Osteoblast (primary cell): ENCODE results near the gene CHKB. TPM values are rescaled to one million over a fixed set of nuclear protein-coding genes. Genes with fewer than 3 reads are reported as not detected.

Experiments used
- DNase-seq: peaks from one replicate; pipeline ENCODE4 v3.0.0; 2011; ENCODE audit warnings: low spot score, mixed read lengths; ENCODE audit not compliant: insufficient read length; ENCODE audit errors: missing footprints
- H2AFZ ChIP-seq: 2 replicates; pipeline ENCODE4 v1.6.0; 2011; ENCODE audit warnings: mild to moderate bottlenecking, low read length
- H3K27ac ChIP-seq: 2 replicates; pipeline ENCODE4 v1.5.1; 2011; ENCODE audit warnings: mild to moderate bottlenecking, low read depth, low read length, moderate library complexity
- H3K27me3 ChIP-seq: 2 replicates; pipeline ENCODE4 v1.6.0; 2012; ENCODE audit warnings: mild to moderate bottlenecking, control low read depth, inconsistent platforms, low read length, moderate library complexity; ENCODE audit not compliant: insufficient read depth
- H3K36me3 ChIP-seq: 2 replicates; pipeline ENCODE4 v1.5.1; 2011; ENCODE audit warnings: mild to moderate bottlenecking, low read length, control low read depth, moderate library complexity; ENCODE audit not compliant: insufficient read depth
- H3K4me1 ChIP-seq: 2 replicates; pipeline ENCODE4 v1.5.1; 2011; ENCODE audit warnings: mild to moderate bottlenecking, low read length, control low read depth, moderate library complexity; ENCODE audit not compliant: insufficient read depth
- H3K4me2 ChIP-seq: 2 replicates; pipeline ENCODE4 v1.6.0; 2011; ENCODE audit warnings: mild to moderate bottlenecking, low read length; ENCODE audit not compliant: insufficient read depth
- H3K4me3 ChIP-seq: fragments of 200-600 bp; sonication (generic); 3 replicates; pipeline ENCODE4 v1.5.1; 2012; ENCODE audit warnings: mild to moderate bottlenecking, low read length, inconsistent platforms; ENCODE audit not compliant: insufficient read depth
- H3K79me2 ChIP-seq: 2 replicates; pipeline ENCODE4 v1.6.0; 2012; ENCODE audit warnings: mild to moderate bottlenecking, low read length, control low read depth, inconsistent platforms; ENCODE audit not compliant: insufficient read depth
- H3K9me3 ChIP-seq: 2 replicates; pipeline ENCODE4 v1.5.1; 2011; ENCODE audit warnings: low read depth, low read length, control low read depth
- H4K20me1 ChIP-seq: 2 replicates; pipeline ENCODE4 v1.6.0; 2012; ENCODE audit warnings: mild to moderate bottlenecking, low read length, control low read depth; ENCODE audit not compliant: insufficient read depth
- CTCF ChIP-seq: IDR thresholded peaks from 2 replicates; pipeline ENCODE4 v1.5.1; 2011; ENCODE audit warnings: mild to moderate bottlenecking, low read depth, low read length, moderate library complexity; ENCODE audit errors: extremely low read depth
- total RNA-seq: library from RNA; depleted of rRNA; stranded (reverse); fragments of >200 nt; gene quantifications from 2 replicates; pipeline ENCODE4 v1.2.3, GENCODE V29; 2012

Gene CHKB
- total RNA-seq, 1 donor = 28.6 TPM

GRCh38 chr22:50560034-50560433 is 22.6 kb downstream of the CHKB start:
- Histone ChIP-seq H3K36me3 (no peaks in the 10 kb centered on the region), H2AFZ (no peak overlapping the region), H3K27ac (no peak overlapping the region), H3K9me3 (no peaks in the 10 kb centered on the region), H3K4me2 (no peak overlapping the region), H3K79me2 (no peaks in the 10 kb centered on the region), H3K4me3 (no peak overlapping the region), H4K20me1 (no peaks in the 10 kb centered on the region), H3K4me1 (peaks cover 7% of the 10 kb centered on the region), H3K27me3 (peaks cover 11% of the 10 kb centered on the region)
- DNase-seq = no peak
- no peak for TF ChIP-seq CTCF

- DNase-seq = peak; percentile 17
- Histone ChIP-seq H3K27me3 (peaks cover 4% of the 10 kb centered on the region), H3K36me3 (no peaks in the 10 kb centered on the region), H3K79me2 (no peaks in the 10 kb centered on the region), H4K20me1 (no peaks in the 10 kb centered on the region), H3K4me2 (no peak overlapping the region), H2AFZ (no peak overlapping the region), H3K4me1 (no peaks in the 10 kb centered on the region), H3K4me3 (no peak overlapping the region), H3K27ac (no peak overlapping the region), H3K9me3 (no peaks in the 10 kb centered on the region)
- no peak for TF ChIP-seq CTCF
These were observed 25.9 kb downstream of the CHKB start for GRCh38 chr22:50556703-50557102.

GRCh38 chr22:50553310-50553709 is 29.3 kb downstream of the CHKB start:
- no peak overlapping the region for H3K4me2 ChIP-seq
- no peak for TF ChIP-seq CTCF
- DNase-seq = no peak
- H4K20me1 ChIP-seq = no peaks in the 10 kb centered on the region
- no peaks in the 10 kb centered on the region for H3K4me1 ChIP-seq
- no peak overlapping the region for H2AFZ ChIP-seq
- H3K27ac ChIP-seq = no peak overlapping the region
- no peaks in the 10 kb centered on the region for H3K9me3 ChIP-seq
- no peak overlapping the region for H3K4me3 ChIP-seq
- peaks cover 21% of the 10 kb centered on the region for H3K27me3 ChIP-seq
- H3K79me2 ChIP-seq = no peaks in the 10 kb centered on the region
- no peaks in the 10 kb centered on the region for H3K36me3 ChIP-seq

GRCh38 chr22:50551160-50551752 is 31.4 kb downstream of the CHKB start:
- Histone ChIP-seq H3K4me1 (no peaks in the 10 kb centered on the region), H3K27ac (no peak overlapping the region), H3K27me3 (peaks cover 39% of the 10 kb centered on the region), H4K20me1 (no peaks in the 10 kb centered on the region), H3K79me2 (no peaks in the 10 kb centered on the region), H2AFZ (no peak overlapping the region), H3K4me3 (no peak overlapping the region), H3K4me2 (no peak overlapping the region), H3K9me3 (no peaks in the 10 kb centered on the region), H3K36me3 (no peaks in the 10 kb centered on the region)
- no peak for TF ChIP-seq CTCF
- DNase-seq = peak; percentile 62
